Activated CD4-positive, alpha-beta T cell treated with anti-CD3 and anti-CD28 coated beads, Interleukin-2, Interleukin-4, amounts not matched to agents 100 ng/mL and 50 ng/mL, durations not matched to agents 16 hours and 8 hours (primary cell): ENCODE results near the gene CEP120.

Experiments
- DNase-seq: peaks from one replicate; pipeline ENCODE4 v3.0.0-alpha.2; 2020; ENCODE audit warnings: low spot score

The CEP120 gene

DNA sequence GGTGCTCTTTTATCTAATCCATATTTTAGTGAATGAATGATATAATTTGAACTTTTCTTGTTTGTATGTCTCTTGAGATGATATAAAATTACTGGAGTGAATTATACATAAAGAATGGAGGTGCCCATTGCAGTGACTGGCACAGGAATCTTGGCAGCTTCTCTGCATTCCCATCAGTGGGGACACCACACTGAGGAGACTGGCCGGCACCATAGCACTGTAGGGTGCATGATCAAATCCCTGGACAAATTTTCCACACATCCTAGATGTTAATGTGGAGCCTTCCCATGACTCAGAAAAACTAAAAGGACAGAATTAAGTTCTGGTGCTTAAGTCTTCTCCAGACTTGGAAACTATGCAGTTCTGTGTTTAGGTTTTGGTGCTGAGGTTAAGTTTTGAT is 124.1 kb downstream of the CEP120 start:
- DNase-seq: no peak

DNA sequence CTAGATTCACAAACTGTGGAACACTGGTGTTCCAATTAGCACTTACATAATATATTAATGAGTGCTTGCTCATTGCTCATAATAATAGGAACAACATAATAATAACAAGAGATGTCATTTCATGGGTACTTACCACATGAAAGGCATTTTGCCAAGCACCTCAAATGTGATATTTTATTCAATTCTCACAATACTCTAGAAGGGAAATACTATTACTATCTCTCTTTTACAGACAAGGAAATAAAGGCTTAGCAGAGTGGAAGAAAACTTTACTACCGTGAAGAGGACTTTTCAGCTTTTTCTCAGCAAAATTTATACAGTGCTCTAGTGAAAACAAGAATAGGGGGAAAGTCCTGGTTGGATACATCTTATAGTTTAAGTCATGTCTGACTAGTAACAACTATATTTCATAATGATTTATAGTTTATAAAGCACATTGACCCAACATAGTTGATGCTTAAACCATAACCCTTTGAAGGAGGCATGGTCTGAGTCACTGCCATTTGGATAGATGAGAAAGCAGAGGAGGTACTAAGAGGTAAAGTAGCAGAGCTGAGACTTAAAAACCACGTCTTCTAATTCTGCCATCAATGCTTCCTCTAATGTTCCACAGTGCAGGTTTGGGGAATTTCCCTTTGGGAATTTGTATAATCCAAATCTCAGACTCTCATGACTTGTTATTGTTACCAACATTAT is 124.7 kb downstream of the CEP120 start:
- DNase-seq: no peak

DNA sequence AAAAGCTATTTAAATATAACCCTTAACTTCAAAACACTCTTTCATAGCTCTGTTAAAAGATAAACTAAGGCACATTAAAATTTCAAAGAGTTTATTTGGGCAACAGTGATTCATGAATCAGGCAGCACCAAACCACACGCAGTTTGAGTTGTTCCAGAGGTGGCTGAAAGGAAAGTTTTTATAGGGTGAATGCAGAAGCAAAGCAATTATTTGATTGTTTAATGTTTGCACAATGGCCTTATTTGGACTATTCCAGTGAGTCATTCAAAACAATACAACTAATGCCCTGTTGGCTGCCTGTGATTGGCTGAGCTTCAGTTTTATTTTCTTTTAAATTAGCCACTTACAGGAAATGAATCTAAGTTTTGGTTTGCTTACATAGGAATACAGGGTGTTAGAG is 125.3 kb downstream of the CEP120 start:
- no peak for DNase-seq

DNA sequence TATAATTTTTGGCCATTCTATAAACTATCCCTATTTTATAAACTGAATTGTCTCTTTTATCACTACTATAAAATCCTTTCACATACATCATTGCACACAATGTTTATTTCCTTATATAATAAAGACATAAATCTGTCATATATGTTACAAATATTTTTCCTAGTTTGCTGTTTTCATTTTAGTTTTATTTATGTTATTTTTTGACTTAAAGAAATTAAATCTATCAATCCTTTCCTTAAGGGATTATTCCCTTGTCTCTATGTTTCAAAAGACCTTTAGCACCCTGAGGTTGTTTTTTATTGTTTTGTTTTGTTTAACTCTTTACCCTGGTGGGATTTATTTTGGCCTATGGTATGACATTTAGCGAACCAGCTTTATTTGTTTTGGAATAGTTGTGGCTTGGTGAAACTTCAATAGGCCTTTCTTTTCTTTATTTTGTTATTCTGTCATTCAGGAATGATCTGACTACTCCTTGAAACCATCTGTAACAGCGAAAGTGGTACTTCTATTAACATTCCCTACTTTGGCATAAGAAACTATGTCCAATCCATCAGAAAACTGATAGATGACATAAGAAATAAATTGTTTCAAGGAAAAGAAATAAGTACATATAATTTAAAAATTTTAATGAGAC is 125.9 kb downstream of the CEP120 start:
- no peak for DNase-seq
